Suprapubic skin (tissue), 3 donors: ENCODE results near the gene SIGLEC8.

Source experiments
- CTCF ChIP-seq, 2 donors: fragments of 200-600 bp in 1 of 2; fragments of 450-650 bp in 1 of 2; sonication (generic) in 1 of 2; IDR thresholded peaks; one replicate each; pipeline ENCODE4 v1.5.1; 2016 to 2019; ENCODE audit warnings: antibody characterized with exemption in 2 of 2, mild to moderate bottlenecking in 1 of 2, moderate library complexity in 1 of 2
- EP300 ChIP-seq: sonication (generic); formaldehyde crosslinking; IDR thresholded peaks from one replicate; pipeline ENCODE4 v1.6.1; 2017; ENCODE audit warnings: antibody characterized with exemption

- TF ChIP-seq CTCF (IDR thresholded peaks at IDR 0.05) (no peak), EP300 (no peak)
Observed at GRCh38 chr19:51460164-51460992, 2.1 kb upstream of the SIGLEC8 start.
